Smooth muscle cell (in vitro differentiated cells): Measurements from ENCODE around the gene HOXD3. TPM values are rescaled to one million over a fixed set of nuclear protein-coding genes. Genes with fewer than 3 reads are reported as not detected.

Experiments
- DNase-seq: peaks from one replicate; lab custom pipeline; 2025; ENCODE audit not compliant: unreplicated experiment; lab: John Stamatoyannopoulos, UW
- H2AFZ ChIP-seq: fragments of 200-600 bp; sonication (generic); 2 replicates; pipeline ENCODE4 v1.6.0; 2016; ENCODE audit warnings: antibody characterized with exemption, low read depth, mild to moderate bottlenecking
- H3F3A ChIP-seq: fragments of 200-600 bp; sonication (generic); 2 replicates; pipeline ENCODE4 v1.6.0; 2017; ENCODE audit warnings: antibody characterized with exemption, low read depth
- H3K27ac ChIP-seq: fragments of 200-600 bp; sonication (generic); 2 replicates; pipeline ENCODE4 v1.5.1; 2016; ENCODE audit warnings: low read depth, mild to moderate bottlenecking
- H3K27me3 ChIP-seq: fragments of 200-600 bp; sonication (generic); 2 replicates; pipeline ENCODE4 v1.6.1; 2016; ENCODE audit warnings: low read depth, mild to moderate bottlenecking
- H3K36me3 ChIP-seq: fragments of 200-600 bp; sonication (generic); 2 replicates; pipeline ENCODE4 v1.5.1; 2016; ENCODE audit warnings: low read depth
- H3K4me1 ChIP-seq: fragments of 200-600 bp; sonication (generic); 2 replicates; pipeline ENCODE4 v1.5.1; 2016; ENCODE audit warnings: low read depth
- H3K4me2 ChIP-seq: fragments of 200-600 bp; sonication (generic); 2 replicates; pipeline ENCODE4 v1.6.0; 2016; ENCODE audit warnings: mild to moderate bottlenecking
- H3K4me3 ChIP-seq: fragments of 200-600 bp; sonication (generic); 2 replicates; pipeline ENCODE4 v1.5.1; 2016; ENCODE audit warnings: mild to moderate bottlenecking
- H3K79me2 ChIP-seq: fragments of 200-600 bp; sonication (generic); 2 replicates; pipeline ENCODE4 v1.6.0; 2016; ENCODE audit warnings: low read depth, mild to moderate bottlenecking
- H3K9ac ChIP-seq: fragments of 200-600 bp; sonication (generic); 2 replicates; pipeline ENCODE4 v1.6.0; 2016; ENCODE audit warnings: low read depth
- H3K9me3 ChIP-seq: fragments of 200-600 bp; sonication (generic); replicated peaks from 2 replicates; pipeline ENCODE4 v1.5.1; 2016; ENCODE audit warnings: low read depth
- H4K20me1 ChIP-seq: fragments of 200-600 bp; sonication (generic); 2 replicates; pipeline ENCODE4 v1.6.0; 2016; ENCODE audit warnings: low read depth
- WGBS: methylation state at CpG from one replicate; pipeline ENCODE4 v1.1.7; 2016; ENCODE audit warnings: low lambda C conversion rate; 5-methylcytosine and 5-hydroxymethylcytosine counted together
- polyA plus RNA-seq: library from polyadenylated mRNA; unstranded; fragments of >200 nt; fragmentation: Nextera tagmentation; extraction: Ambion mirVana; gene quantifications from 2 replicates; pipeline ENCODE4 v1.2.1, GENCODE V29; 2016
- total RNA-seq: library from RNA; depleted of rRNA; stranded (reverse); fragments of >200 nt; gene quantifications from 2 replicates; pipeline ENCODE4 v1.2.3, GENCODE V29; 2014
- TF ChIP-seq, protein P1 (sequence below): fragments of 200-600 bp; sonication (generic); IDR thresholded peaks from 2 replicates; pipeline ENCODE4 v1.5.1; 2017; ENCODE audit warnings: borderline replicate concordance, mild to moderate bottlenecking, antibody characterized with exemption; ENCODE audit not compliant: insufficient read depth, poor library complexity, severe bottlenecking

The HOXD3 gene
- total RNA-seq (0.63 TPM in 1 of 2 replicates, not detected in the other), polyA plus RNA-seq (not detected in 2 replicates)

DNA sequence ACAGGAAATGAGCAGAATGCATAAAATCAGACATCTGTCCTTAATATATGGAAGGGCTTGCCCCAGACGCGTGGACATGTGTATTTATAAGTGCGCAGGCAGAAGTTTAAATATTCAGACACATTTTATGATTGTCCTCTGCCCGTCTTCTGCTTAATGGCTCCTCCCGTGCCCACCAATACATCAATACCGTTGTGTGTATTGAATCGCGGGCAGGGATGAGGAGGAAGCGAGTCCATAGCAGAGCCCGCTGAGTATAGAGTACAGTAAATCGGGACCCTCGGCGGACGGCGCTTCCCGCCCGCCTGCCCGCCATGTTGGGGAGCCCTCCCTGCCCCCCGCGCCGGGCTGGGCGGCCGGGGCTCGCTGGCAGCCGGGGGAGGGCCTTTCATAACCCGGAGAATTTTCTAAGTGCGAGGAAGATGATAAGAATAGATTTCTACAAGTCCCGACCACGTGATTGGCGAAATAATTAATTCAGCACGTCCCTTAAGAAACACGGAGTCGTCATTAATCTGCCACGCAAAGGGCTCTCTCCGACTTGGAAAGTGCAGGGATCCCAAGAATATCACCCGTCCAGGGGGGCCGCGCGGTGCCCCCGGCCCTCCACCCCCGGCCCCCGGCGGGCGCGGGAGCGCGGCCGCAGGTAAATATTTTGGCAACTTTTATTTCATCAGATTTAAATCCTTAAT is at the start of gene HOXD3:
Gene HOXD3 (plus strand): TSS at position 501 of the 692 bp plus-strand sequence. CDS start 11,808 bp downstream, outside the sequence.
- H3K4me1 ChIP-seq, result peaks cover 11% of the 10 kb centered on the region
- H3K9ac ChIP-seq, result no peak within 1 kb of the TSS
- H3K27ac ChIP-seq, result no peak within 1 kb of the TSS
- no peaks in the 10 kb centered on the region for H3F3A ChIP-seq
- TF ChIP-seq, protein P1, sequence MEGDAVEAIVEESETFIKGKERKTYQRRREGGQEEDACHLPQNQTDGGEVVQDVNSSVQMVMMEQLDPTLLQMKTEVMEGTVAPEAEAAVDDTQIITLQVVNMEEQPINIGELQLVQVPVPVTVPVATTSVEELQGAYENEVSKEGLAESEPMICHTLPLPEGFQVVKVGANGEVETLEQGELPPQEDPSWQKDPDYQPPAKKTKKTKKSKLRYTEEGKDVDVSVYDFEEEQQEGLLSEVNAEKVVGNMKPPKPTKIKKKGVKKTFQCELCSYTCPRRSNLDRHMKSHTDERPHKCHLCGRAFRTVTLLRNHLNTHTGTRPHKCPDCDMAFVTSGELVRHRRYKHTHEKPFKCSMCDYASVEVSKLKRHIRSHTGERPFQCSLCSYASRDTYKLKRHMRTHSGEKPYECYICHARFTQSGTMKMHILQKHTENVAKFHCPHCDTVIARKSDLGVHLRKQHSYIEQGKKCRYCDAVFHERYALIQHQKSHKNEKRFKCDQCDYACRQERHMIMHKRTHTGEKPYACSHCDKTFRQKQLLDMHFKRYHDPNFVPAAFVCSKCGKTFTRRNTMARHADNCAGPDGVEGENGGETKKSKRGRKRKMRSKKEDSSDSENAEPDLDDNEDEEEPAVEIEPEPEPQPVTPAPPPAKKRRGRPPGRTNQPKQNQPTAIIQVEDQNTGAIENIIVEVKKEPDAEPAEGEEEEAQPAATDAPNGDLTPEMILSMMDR, result no peak
- no peaks in the 10 kb centered on the region for H3K36me3 ChIP-seq
- DNase-seq, result no peak
- 5% methylated on average over 37 of the region's 48 CpGs for WGBS
- H3K4me3 ChIP-seq, result peak within 1 kb of the TSS; percentile 21
- H4K20me1 ChIP-seq, result peaks cover 4% of the 10 kb centered on the region
- H3K4me2 ChIP-seq, result peak within 1 kb of the TSS; percentile 75
- peaks cover 100% of the 10 kb centered on the region for H3K27me3 ChIP-seq
- no peak within 1 kb of the TSS for H2AFZ ChIP-seq
- no peaks in the 10 kb centered on the region for H3K9me3 ChIP-seq
- no peaks in the 10 kb centered on the region for H3K79me2 ChIP-seq

DNA sequence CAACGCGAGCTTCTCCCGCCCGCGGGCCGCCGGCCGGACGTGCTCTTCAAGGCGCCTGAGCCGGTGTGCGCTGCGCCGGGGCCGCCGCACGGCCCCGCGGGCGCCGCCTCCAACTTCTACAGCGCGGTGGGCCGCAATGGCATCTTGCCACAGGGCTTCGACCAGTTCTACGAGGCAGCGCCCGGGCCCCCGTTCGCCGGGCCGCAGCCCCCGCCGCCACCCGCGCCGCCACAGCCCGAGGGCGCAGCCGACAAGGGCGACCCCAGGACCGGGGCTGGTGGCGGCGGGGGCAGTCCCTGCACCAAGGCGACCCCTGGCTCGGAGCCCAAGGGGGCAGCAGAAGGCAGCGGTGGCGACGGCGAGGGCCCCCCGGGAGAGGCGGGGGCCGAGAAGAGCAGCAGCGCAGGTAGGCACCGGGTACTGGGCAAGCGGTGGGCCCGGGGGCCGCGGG is 49.4 kb upstream of the HOXD3 start:
- peak overlapping the region; percentile 82 for H3K4me2 ChIP-seq
- H3K27me3 ChIP-seq, result peaks cover 92% of the 10 kb centered on the region
- H4K20me1 ChIP-seq, result peaks cover 58% of the 10 kb centered on the region
- no peak for DNase-seq
- H3K4me3 ChIP-seq, result peak overlapping the region; percentile 48
- H3K9me3 ChIP-seq, result no peaks in the 10 kb centered on the region
- H3K9ac ChIP-seq, result no peak overlapping the region
- no peaks in the 10 kb centered on the region for H3K36me3 ChIP-seq
- WGBS, result 3% methylated on average over 23 of the region's 59 CpGs
- H3K4me1 ChIP-seq, result no peaks in the 10 kb centered on the region
- H3F3A ChIP-seq, result no peaks in the 10 kb centered on the region
- peaks cover 20% of the 10 kb centered on the region for H3K79me2 ChIP-seq
- no peak overlapping the region for H3K27ac ChIP-seq
- no peak overlapping the region for H2AFZ ChIP-seq
- TF ChIP-seq, protein P1, result no peak

DNA sequence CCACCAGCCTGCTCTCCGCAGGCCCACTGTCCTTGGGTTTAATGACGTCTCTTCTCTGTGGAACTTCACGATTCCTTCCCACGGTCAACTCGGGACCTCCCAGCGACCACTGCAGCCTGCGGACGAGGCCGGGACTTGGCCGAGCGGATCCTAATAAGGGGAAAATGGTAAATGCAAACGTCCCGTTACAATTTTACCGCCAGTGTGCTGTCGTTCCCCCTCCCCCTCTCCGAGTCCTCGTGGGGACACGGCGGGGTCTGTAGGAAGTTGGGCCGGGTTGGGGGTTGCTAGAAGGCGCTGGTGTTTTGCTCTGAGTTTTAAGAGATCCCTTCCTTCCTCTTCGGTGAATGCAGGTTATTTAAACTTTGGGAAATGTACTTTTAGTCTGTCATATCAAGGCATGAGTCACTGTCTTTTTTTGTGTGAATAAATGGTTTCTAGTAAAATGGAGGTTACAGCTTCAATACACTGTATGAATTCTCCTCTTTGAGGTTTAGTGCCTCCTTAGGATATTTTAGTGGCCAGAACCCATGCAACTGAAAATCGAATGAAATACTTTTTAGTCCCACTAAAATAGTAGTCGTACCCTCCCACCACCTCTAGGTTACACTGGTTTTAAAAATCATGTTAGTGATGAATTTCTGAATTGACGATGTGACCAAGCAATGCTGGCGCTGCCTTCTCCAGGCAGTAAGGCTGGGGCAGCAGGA is 47.8 kb upstream of the HOXD3 start:
- Histone ChIP-seq H3K27me3 (peaks cover 96% of the 10 kb centered on the region), H3F3A (no peaks in the 10 kb centered on the region), H3K4me1 (no peaks in the 10 kb centered on the region), H3K36me3 (no peaks in the 10 kb centered on the region), H3K27ac (no peak overlapping the region), H3K79me2 (peaks cover 29% of the 10 kb centered on the region), H3K4me3 (peak overlapping the region; percentile 27), H3K9me3 (no peaks in the 10 kb centered on the region), H3K9ac (no peak overlapping the region), H4K20me1 (peaks cover 74% of the 10 kb centered on the region), H3K4me2 (peak overlapping the region; percentile 82), H2AFZ (no peak overlapping the region)
- no peak for DNase-seq
- TF ChIP-seq, protein P1, result no peak
- 46% methylated on average over 26 of the region's 26 CpGs for WGBS
